ENCODE data around the gene RHBDF1.

The RHBDF1 gene

GRCh38 chr16:69181-69580, 3.2 kb downstream of the RHBDF1 start:
- in situ Hi-C loops (cut with HindIII; ENCODE audit: low pct_ligation_motif_present, low sequenced_read_pairs) = no loop called here
- H3K27ac ChIP-seq = no peak overlapping the region
- peaks cover 3% of the 10 kb centered on the region for H3K36me3 ChIP-seq (replicated peaks)
- no peak overlapping the region for H3K4me3 ChIP-seq (ENCODE audit: low read depth, low read length)
- TF ChIP-seq CTCF (IDR thresholded peaks at IDR 0.05; ENCODE audit: low read depth, low read length, missing control alignments) = no peak
- DNase-seq = no peak
- no peaks in the 10 kb centered on the region for H3K27me3 ChIP-seq (replicated peaks)

- DNase-seq = no peak
- no peaks in the 10 kb centered on the region for H3K27me3 ChIP-seq (replicated peaks)
- no peak overlapping the region for H3K27ac ChIP-seq
- in situ Hi-C loops (cut with HindIII; ENCODE audit: low pct_ligation_motif_present, low sequenced_read_pairs) = no loop called here
- H3K4me3 ChIP-seq (ENCODE audit: low read depth, low read length) = no peak overlapping the region
- TF ChIP-seq CTCF (IDR thresholded peaks at IDR 0.05; ENCODE audit: low read depth, low read length, missing control alignments) = no peak
- H3K36me3 ChIP-seq (replicated peaks) = peaks cover 12% of the 10 kb centered on the region
Measured at GRCh38 chr16:67884-68789, 4.3 kb downstream of the RHBDF1 start.

GRCh38 chr16:67183-67791, 5.1 kb downstream of the RHBDF1 start:
- no peak for DNase-seq
- H3K27me3 ChIP-seq (replicated peaks) = no peaks in the 10 kb centered on the region
- H3K27ac ChIP-seq = no peak overlapping the region
- TF ChIP-seq CTCF (IDR thresholded peaks at IDR 0.05; ENCODE audit: low read depth, low read length, missing control alignments) = no peak
- in situ Hi-C loops (cut with HindIII; ENCODE audit: low pct_ligation_motif_present, low sequenced_read_pairs) = no loop called here
- peaks cover 20% of the 10 kb centered on the region for H3K36me3 ChIP-seq (replicated peaks)
- H3K4me3 ChIP-seq (ENCODE audit: low read depth, low read length) = no peak overlapping the region

GRCh38 chr16:66309-67182, 5.9 kb downstream of the RHBDF1 start:
- DNase-seq = no peak
- Histone ChIP-seq H3K36me3 (replicated peaks) (peaks cover 28% of the 10 kb centered on the region), H3K4me3 (ENCODE audit: low read depth, low read length) (no peak overlapping the region), H3K27me3 (replicated peaks) (no peaks in the 10 kb centered on the region), H3K27ac (no peak overlapping the region)
- no peak for TF ChIP-seq CTCF (IDR thresholded peaks at IDR 0.05; ENCODE audit: low read depth, low read length, missing control alignments)
- in situ Hi-C loops (cut with HindIII; ENCODE audit: low pct_ligation_motif_present, low sequenced_read_pairs) = no loop called here

GRCh38 chr16:65745-66144, 6.7 kb downstream of the RHBDF1 start:
- in situ Hi-C loops (cut with HindIII; ENCODE audit: low pct_ligation_motif_present, low sequenced_read_pairs) = no loop called here
- H3K4me3 ChIP-seq (ENCODE audit: low read depth, low read length) = no peak overlapping the region
- no peaks in the 10 kb centered on the region for H3K27me3 ChIP-seq (replicated peaks)
- TF ChIP-seq CTCF (IDR thresholded peaks at IDR 0.05; ENCODE audit: low read depth, low read length, missing control alignments) = peak; percentile 96
- no peak overlapping the region for H3K27ac ChIP-seq
- H3K36me3 ChIP-seq (replicated peaks) = peaks cover 34% of the 10 kb centered on the region
- DNase-seq = peak; percentile 63

Data from brain microvascular endothelial cell (primary cell).